HG02884 (cell line): ENCODE results near the gene OR2Y1.
"Not testable (repeated sequence)": the region's sequence is repeated elsewhere in the genome, so short reads cannot be mapped to it uniquely, and the experiment has no call there.

Experiments used
- ATAC-seq: cut with Tn5 transposase; IDR thresholded peaks from one replicate; pipeline ENCODE4 v1.9.1; 2021; ENCODE audit warnings: mild to moderate bottlenecking, moderate library complexity; ENCODE audit not compliant: unreplicated experiment

The OR2Y1 gene, protein sequence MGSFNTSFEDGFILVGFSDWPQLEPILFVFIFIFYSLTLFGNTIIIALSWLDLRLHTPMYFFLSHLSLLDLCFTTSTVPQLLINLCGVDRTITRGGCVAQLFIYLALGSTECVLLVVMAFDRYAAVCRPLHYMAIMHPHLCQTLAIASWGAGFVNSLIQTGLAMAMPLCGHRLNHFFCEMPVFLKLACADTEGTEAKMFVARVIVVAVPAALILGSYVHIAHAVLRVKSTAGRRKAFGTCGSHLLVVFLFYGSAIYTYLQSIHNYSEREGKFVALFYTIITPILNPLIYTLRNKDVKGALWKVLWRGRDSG

DNA sequence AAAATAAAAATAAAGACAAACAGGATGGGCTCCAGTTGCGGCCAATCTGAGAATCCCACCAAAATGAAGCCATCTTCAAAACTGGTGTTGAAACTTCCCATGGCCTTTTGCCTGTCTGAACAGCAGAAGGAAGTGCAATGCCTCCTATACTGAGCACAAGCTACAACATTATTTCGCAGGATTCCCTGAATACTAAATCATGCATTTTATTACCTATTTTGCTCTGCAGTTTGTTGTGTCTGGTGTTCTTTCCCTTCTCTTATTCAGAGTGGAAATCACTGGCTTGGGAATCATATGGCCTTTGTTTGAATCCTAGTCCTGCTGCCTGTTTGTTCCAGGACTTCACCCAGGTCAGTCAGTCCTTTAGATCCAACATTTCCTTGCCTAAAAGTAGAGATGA is at the start of gene OR2Y1:
Gene OR2Y1, minus strand, starts transcription at position 101 of the 400 bp plus-strand sequence. Its CDS starts 0 bp downstream, at position 101.
- no peak for ATAC-seq

DNA sequence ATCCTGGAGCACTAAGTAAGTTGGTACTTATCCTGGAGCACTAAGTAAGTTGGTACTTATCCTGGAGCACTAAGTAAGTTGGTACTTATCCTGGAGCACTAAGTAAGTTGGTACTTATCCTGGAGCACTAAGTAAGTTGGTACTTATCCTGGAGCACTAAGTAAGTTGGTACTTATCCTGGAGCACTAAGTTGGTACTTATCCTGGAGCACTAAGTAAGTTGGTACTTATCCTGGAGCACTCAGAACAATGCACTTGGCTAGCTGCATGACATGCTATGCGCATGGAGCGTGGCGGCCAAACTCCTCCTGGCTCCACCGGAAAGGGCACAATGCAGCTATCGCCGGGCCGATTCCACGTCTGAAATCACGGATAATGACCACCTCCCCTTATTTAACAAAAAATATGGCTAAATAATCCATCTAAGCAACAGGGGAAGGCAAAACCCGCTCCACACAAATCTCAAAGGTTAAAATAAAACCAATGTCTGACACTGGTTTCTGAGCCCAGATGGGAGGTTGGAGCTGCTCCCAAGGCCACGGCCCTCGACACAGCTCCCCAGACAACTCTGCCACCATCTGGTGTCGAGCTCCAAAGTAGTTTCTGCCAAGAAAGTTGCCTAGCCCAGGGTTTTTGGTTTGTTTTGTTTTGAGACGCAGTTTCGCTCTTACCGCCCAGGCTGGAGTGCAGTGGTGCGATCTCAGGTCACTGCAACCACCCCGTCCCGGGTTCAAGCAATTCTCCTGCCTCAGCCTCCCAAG is 49.0 kb upstream of the OR2Y1 start:
- ATAC-seq = not testable (repeated sequence)

DNA sequence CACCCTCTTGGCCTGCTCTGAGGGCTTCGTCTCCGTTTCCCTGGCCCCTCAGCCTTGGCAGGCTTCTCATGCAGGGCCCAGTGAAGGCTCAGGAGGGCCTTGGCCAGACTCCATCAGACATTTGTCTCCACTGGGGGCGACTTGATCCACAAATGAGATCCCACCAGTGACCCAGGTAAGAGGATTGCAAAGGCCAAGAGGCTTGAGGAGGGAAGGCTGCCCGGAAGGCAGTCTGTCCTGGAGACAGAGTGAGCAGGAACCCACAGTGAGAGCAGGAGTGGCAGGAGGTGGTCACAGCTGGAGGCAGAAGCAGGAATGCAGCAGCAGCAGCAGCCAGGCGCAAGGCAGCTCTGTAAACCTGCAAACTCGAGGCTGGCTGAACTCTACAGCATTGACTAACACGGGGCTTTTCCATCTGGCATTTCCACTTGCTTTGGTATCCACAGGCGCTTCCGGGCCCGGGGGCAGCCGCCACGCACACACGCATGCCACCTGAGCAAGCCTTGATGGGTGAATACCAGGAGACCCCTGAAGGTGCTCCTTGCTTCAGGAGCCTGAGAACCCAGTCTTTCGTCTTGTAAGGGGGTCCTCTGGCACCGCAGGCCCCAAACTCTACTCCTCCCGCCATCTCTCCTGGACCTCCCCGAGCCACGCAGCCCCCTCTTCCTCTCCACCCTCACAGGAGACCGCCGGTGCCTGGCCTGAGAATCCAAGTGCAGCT is 48.0 kb upstream of the OR2Y1 start:
- ATAC-seq = no peak

DNA sequence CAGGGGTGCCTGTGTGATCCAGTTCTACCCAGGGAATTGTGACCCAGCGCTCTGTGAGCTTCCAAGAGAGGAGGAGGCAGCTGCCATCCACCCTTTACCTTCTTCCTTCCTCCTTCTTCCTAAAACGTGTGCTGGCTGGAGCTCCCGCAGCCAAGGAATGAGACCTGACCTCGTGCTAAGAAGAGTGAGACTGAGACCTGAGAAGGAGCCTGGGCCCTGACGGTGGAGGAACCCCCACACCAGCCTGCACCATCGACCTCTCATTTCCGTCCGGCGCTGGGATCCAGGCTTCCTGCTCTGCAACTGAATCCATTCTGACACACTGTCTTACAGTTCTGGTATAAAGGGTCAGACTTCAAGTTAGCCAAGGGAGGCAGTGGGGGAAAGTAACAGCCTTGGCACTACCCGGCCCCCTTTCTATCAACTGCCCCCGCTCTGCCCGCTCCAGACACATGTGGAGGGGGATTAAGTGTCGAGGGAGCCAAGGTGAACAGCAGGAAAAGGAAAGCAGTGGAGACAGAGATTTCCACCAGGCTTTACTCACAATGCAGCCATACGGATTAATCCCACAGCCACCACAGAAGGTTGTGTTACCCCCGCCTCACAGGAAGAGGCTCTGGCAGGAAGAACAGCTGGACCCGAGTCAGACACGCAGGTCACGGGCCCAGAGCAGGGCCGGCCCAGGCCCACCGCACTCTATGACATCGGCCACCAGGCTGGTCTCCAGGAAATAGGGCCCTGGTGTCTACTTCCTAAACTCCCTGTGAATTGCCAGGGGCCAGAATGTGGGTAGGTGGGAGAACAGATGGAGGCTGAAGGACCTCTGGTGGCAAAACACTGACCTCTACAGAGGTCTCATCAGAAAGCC is 46.9 kb upstream of the OR2Y1 start:
- ATAC-seq = no peak

DNA sequence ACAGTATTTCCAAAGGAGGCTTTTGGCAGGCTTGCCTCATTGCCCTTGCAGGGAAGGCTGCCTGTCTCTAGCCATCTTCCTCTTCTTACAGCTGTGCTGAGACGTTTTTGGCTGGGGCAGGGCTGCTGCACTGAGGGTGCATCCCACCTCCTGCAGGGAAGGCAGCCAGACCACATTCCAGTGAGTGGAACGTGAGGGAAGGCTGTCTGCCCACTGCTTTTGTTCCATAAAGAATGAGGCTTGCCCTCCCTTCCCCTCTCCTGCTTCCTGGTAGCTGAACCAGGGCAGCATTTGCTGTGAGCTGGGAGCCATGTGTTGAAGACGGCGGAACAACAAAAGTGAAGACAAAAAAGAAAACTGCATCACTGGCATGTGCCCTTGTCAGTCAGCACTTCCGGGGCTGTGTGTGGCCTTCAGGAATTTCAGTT is 46.0 kb upstream of the OR2Y1 start:
- ATAC-seq = no peak

DNA sequence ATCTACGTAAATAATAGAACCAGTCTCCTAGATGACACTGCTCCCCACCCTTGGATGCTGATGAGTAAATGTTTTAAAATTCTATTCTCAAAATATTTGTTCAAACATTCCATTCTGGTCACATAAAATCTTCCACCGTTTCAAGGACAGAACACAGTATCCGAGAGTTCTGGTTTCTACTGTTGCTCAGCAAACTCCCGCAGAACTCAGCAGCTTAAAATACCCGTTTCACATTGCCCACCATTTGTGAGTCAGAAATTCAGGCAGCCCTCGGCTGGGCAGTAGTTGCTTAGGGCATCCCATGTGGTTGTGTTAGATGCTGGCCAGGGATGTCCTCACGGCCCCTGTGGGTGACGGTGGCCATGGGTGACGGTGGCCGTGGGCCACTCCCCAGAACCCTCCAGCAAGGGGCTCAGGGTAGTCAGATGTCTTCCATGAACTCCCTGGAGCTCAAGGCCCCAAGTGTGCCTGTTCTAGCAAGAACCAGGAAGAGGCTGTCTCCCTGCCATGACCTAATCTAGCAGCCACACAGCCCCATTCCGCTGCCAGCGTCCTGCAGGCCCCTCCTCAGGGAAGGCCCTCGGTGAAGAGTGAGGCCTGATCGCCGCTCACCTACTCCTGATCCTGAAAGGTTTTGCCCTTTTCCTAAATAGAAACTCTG is 45.4 kb upstream of the OR2Y1 start:
- ATAC-seq = no peak

DNA sequence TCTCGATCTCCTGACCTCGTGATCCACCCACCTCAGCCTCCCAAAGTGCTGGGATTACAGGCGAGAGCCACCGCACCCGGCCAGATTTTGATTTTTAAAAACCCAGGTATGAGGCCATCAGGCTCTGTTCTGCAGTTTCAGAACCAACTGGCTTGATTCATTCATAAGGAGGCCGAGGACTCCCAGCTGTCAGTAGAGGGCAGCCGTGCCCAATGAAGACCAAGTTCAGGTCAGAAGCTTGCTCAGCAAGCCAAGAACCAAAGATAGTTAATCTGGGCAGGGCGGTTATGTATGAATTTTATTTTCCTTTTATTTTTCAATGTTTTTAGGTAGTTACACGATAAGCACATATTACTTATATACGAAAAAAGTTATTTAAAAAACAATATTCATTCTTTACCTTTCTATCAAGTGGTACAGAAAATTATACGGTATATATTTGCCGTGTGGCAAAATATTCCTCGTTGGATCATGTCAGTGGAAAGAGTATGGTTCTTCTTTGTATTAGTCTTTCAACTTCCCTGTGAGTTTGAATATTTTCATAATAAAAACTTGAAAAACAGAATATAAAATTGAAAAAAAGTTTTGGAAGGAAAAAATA is 44.7 kb upstream of the OR2Y1 start:
- ATAC-seq = no peak

DNA sequence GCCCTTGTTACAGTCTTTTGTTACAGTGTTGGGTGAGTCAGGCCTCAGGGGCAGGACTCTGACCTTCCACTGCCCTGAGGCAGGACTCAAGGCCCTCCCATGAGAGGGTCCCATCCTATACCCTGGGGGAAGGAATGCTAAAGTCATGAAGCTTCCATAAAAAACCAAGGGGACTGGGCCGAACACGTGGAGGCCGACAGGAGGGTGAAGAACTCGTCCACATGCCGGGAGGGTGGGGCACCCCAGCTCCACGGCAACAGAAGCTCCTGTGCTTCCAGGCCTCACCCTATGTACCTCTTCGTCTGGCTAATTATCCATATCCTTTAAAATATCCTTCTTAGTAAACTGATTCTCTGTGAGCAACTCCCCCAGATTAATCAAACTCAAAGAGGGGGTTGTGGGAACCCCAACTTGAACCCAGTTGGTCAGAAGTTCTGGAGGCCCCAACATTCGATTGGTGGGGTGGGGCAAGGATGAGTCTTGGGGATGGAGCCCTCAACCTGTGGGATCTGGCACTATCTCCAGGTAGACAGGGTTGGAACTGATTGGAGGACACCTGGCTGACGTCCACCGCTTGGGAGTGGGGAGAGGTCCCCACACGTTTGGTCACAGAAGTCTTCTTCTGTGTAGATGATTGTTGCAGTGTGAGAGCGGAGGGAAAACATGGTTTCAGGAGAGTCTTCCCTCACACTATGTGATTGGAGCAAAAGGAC is 43.6 kb upstream of the OR2Y1 start:
- ATAC-seq = no peak

DNA sequence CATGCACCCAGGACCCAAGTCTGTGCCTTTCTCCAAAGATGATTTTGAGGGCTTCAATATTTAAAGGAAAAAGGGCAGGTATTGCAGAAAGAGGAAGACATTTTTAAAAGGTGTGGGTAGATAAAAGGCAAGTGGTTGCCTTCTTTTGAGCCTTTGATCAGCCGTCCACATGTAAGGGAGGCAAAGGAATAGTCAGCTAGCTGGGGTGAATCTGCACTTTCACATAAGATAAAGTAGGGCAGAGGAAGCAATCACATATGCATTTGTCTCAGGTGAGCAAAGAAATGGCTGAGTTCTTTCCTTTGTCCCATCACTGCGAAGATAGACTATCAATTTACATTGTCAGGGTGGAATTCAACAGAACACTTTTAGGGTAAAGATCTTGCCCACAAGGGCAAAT is 42.9 kb upstream of the OR2Y1 start:
- ATAC-seq = no peak

DNA sequence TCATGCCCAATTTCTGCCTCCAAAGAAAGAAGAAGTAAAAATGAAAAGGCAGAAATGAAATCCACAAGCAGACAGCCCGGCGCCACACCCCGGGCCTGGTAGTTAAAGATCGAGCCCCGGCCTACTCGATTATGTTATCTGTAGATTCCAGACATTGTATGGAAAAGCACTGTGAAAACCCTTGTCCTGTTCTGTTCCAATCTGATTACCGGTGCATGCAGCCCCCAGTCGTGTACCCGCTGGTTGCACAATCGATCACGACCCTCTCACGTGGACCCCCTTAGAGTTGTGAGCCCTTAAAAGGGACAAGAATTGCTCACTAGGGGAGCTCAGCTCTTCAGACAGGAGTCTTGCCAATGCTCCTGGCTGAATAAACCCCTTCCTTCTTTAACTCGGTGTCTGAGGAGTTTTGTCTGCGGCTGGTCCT is 42.1 kb upstream of the OR2Y1 start:
- ATAC-seq = not testable (repeated sequence)

DNA sequence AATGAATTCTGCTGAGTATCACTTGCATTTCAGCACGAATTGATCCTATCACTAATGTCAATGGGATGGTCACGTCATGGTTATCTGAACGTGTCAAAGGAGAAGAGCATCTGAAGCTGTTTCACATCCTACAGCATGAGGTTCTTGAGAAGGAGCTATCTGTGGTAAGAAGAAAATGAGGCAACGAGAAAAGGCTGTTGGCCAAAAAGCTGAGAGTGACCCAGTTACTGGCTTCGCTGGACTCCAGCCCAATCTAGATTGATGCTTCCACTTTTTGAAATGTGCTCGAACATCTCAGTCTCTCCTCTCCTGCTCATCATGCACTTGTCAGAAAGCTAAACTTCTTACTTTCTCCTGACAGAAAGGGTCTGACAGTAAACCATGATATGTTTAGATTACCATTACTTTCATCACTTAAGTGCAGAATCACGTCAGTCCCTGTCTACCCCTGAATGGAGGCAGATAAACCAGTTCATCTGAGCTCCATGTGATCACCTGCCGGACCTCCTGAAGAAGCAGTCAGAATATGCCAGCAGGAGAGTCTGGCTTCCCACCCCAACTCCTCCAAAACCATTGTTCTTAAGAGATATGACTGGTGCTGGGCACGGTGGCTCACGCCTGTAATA is 40.2 kb upstream of the OR2Y1 start:
- no peak for ATAC-seq

DNA sequence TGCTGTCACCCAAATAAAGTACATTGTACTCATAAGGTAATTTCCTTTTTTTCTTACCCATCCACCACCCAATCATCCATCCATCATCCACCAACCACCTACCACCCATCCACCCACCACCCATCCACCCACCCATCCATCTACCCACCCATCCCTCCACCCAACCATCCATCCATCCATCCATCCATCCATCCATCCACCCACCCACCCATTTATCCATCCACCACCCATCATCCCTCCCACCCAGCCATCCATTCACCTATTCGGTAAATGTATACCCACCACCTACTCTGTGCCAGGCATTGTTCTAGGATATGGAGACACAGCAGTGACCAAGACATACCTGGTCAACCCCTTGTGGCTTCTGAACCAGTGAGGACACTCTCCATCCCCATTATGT is 37.6 kb upstream of the OR2Y1 start:
- ATAC-seq = no peak

DNA sequence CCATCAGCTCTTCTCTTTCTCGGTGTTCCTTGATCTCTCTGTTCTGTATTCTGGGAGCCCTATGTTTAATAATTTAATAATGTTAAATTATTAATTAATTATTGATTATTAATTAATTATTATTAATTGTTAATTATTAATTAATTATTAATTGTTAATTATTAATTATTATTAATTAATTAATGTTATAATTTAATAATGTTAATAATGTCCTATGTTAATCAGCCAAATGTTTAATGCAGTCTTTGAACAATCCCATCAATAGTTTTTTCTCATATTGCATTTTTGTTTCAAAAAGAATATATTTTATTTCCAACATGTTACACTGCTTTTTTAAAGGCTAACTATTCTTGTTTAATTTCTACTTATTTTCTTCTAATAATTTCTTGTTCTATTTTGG is 36.5 kb upstream of the OR2Y1 start:
- no peak for ATAC-seq

DNA sequence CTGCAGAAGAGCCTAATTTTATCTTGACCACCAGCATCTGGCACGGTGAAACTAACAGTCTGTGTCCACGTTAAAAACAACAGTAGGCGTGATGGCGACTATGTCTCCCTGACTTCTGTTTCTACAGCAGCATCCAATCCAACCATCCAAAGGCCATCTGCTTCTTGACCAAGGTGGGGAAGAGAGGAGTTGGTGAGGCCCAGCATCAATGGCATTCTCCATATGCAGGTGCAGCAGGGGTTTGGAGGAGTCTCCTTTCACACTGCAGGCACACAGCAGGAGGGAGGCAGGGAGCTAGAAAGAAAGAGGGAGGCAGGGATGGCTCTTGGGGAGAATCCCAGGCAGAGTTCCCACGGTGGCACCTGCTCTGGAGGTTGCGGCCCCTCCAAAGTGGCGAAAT is 35.8 kb upstream of the OR2Y1 start:
- ATAC-seq = no peak

DNA sequence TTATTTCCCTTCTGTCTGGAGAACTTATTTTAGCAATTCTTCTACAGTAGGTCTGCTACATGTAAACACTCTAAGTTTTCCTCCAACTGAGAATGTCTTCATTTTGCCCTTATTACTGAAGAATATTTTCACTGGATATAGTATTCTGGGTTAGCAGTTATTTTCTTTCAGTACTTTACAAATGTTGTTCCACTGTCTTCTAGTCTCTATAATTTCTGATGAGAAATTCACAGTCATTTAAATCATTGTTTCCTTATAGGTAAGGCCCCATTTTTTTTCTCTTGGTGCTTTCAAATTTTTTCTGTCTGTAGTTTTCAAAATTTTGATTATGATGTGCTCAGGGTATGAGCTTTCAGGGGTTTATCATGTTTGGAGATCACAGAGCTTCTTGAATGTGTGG is 32.0 kb upstream of the OR2Y1 start:
- ATAC-seq = no peak

DNA sequence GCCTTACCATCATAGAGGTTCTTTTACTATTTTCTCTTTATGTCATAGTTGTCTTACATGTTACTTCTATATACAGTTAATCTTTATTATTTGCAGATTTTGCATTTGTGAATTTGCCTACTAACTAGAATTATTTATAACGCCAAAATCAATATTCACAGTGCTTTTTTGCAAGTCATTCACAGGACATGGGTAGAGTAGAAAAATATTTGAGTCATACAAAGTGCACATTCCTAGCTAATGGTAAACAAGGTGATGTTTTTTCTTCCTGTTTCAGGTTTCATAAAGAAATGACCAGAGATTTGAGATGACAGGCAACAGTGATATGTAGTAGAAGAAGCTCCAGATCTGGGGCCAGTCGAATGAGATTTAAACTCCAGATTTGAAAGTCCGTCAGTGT is 30.0 kb upstream of the OR2Y1 start:
- ATAC-seq = no peak

DNA sequence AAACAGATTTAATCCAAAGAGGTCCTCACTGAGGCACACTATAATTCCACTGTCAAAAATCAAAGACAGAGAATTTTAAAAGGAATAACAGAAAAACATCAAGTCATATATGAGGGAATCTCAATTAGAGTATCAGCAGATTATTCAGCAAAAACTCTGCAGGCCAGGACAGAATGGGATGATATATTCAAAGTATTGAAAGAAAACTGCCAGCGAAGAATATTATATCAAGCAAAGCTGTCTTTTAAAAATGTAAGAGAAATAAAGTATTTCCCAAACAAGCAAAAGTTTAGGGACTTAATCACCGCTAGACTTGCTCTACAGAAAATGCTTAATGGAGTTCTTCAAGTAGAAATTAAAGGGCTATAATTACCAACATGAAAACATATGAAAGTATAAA is 15.7 kb upstream of the OR2Y1 start:
- ATAC-seq = no peak

DNA sequence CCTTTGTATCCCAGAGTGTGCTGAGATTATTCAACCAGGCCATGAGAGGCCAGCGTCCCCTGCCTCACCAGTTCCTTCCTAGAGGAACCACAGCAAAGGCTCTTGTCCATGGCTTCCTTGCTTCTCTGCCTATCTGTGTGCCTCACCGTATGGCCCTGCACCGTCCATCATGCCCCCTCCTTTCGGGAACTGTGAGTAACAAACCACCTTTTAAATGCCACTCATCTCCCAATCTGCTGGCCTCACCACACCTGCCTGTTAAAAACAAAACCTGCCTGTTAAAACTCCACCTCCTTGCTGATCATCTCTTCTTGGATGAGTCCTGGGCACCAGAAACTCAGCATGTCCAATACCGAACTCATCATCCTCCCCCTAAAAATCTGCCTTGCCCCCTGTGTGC is 4.4 kb upstream of the OR2Y1 start:
- no peak for ATAC-seq

DNA sequence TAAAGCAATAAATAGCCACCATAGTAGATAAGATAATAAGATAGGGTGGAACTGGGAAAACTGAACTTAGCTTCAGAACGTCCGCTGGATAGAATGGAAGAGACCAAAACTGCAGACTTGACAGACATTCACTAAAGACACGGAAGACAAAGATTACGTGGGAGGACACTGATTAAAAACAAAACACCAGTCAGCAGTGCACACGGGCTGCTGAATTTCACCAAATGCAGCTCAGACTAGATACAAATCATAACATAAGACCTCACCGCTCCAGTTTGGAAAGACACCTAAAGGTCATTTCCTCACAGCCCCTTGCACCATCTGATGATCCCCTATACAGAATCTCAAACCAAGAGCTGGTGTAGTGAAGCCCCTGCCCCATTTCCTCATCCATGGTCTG is 2.9 kb upstream of the OR2Y1 start:
- no peak for ATAC-seq
